DMS114 treated with DMSO at 0.1 percent for 48 hours (cell line): ENCODE measurements around the gene PSME3IP1.
A peak's percentile ranks its signal among the peaks of the same experiment; 100 is the strongest.

Source experiments
- DNase-seq: peaks from one replicate; lab custom pipeline; 2025; ENCODE audit not compliant: unreplicated experiment; lab: John Stamatoyannopoulos, UW

The PSME3IP1 gene

DNA sequence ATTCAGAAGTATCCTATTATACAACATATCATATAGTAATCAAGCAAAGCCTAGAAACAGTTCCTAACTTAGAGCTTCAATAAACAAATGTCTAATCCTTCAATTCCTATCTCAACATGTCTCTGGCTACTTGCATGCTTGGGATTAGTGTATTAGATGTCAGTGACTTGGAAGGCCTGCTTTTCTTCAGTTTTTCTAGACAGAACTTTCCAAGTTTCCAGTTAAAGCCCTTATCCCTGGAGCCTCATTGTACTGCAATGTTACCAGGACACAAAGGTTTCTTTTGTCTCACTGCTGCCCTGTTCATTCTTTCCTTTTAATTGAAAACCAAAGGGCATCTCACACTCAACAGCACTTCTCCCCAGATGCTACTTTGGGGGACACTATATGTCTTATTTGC is 16.5 kb downstream of the PSME3IP1 start:
- DNase-seq: no peak

DNA sequence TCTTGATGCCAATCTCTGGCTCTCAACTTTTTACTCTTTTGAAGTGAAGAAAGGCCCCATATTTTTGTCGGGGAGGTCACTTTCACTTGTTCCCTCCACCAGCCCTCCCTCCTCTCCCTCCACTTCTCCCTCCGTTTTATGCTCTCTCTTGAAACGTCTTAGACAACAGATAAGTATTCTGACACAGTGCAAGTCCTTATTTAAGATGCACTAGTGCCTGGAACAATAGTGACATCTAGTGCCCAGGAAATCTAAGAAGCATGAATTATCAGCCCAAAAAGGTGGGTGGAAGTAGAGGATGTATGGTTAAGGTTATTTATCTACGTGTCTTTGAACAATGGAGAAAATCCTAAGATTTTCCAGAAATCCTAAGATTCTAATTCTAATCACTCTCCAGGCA is 17.9 kb downstream of the PSME3IP1 start:
- peak; percentile 62 for DNase-seq

DNA sequence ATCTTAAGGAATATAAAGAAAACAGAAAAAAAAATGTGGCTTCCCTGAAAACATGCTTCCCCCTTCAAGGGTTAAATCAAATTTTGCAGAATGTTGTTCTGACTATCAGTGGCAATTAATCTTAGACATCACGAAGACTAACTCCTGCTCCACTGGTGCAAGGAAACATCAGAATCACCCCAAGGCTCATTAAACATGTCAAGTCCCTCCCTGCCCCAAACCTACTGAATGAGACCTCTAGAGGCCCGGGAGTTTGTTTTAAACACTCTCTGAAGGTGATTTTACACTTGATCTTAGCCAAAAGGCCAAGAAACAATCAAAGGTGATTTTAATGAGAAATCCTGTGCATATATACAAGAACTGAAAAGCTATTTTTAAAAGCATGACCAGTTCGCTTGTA is 18.3 kb downstream of the PSME3IP1 start:
- no peak for DNase-seq

DNA sequence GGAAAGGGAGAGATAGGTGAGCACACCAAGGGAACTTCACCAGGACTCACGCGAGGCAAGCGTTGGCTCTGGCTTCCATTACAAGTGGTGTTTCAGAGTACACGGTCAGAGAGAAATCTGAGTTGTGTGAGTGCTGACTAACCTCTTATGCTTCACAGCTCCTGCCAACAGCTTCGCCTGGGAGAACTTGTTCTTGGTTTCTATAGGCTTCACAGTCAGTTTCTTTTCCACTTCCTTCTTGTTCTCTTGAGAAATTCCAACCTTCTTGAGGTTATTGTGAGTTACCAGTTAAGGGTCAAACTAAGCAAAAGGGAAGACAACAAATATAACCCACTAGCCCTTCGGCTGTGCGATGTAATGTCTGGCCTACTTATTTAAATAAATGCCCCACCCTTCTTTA is 18.9 kb downstream of the PSME3IP1 start:
- DNase-seq: no peak

DNA sequence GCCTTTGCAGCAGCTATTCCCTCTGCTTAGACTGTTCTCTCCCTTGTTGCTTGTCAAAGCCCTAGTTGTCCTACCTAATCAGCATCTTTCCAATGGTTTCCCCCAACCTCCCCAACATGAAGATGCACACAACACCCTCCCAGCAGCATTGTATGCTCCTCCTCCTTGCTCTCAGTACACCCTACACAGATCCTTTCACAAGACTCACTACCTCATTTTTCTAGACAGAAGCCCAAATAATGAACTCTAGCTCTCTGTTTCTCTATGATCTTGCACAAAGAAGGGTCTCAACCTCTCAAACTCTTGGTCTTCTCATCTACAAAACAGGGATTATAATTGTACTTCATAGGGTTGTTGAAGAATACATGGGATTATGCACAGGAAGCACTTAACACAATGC is 19.4 kb downstream of the PSME3IP1 start:
- DNase-seq: no peak

DNA sequence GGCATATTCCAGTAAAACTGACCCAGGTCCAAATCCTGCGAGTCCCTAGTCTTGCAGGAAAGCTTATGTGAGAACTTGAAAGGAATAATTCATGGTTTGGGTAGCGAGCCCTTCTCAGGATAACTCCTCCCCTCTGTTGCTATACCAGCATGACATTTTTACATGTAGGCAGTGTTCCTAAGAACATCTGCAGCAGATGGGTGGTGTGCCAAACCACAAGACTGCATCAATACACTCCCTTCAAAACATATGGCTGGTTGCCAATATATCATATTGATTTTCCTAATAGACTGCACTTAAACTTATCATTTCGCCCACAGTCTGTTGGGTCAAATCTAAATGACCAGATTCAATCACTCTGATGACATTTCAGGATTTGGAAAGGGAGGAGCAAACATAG is 19.9 kb downstream of the PSME3IP1 start:
- DNase-seq: no peak

DNA sequence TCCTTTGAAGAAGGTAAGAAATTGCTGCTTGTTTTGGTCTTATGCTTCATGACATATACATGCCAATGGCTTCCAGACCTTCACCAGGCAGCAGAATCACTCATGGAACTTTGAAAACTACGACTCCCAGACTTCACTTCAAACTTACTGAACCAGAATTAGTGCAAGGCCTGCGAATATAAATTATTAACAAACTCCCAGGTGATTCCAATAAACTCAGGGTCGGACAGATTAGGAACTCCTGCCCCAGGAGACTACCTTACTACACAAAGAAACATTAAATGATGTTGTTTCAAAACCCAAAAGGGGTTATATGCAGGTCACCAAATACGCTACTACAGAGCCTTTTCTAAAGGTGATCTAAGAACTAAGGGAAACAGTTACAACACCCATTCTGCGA is 20.4 kb downstream of the PSME3IP1 start:
- DNase-seq: no peak

DNA sequence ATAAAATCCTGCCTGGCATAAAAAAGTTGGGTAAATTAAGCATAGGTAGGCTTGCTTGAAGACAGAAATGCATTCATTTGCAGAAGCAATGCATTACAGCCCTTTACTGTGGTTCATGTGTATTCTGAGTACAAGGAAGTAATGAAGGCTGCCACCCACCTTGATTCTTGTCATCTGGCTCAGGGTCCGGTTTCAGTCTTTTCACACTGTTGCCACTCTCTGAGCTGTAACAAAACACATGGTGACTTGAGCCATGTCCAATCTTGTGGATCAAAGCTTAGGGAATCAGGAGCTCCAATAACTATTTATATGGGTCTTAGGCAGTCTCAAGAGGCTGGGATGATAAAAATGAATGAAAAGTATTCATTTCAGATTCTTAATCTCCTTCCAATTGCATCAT is 22.0 kb downstream of the PSME3IP1 start:
- DNase-seq: no peak

DNA sequence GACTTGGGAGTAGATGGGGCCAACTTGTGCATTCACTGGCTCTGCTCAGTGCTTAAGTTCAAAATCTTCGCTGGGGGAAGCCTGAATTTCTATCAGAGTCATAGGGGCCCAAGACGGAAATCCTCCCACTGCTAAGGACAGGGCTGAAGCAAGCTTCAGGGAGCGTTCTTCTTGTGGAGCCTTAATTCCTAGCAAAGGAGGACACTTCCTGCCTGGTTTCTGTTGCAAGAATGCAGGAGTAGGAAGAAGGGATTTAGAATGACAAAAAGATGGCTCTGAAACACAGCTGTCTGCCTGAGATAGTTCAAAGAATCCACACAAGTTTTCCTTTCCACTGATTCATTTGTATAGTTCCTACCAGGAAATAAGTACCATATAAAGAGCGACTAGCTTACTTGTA is 26.4 kb downstream of the PSME3IP1 start:
- no peak for DNase-seq

DNA sequence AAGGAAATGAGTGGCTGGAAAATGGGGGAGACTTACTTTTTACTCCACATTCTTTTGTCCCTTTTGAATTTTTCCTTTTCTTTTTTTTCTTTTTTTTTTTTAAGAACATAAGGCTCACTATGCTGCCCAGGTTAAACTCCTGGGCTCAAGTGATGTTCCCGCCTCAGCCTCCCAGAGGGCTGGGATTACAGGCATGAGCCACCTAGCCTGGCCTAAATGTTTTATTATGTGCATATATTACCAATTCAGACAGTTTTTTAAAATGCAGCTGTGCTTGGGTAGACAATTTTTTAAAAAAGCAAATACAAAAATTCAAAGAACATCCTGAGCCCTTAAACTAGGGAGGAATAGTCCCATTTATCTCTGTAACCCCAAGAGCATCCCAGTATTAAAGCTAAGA is 28.3 kb downstream of the PSME3IP1 start:
- no peak for DNase-seq

DNA sequence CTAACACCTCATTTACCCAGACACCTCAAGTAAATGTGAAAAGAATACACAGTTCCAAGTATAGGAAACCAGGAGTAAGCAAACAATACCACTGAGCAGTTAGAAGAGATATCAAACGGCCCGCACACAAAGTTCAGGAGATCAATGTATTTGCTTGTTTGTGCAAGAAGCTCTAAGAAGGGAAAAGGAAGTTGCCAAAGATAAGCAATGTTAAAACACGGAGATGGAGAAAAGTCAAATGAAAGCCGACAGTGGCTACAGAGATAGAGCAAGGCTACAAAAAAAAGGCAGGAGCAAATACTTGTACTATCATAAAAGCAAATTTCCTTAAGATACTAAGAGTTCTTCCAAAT is 29.5 kb downstream of the PSME3IP1 start:
- no peak for DNase-seq

DNA sequence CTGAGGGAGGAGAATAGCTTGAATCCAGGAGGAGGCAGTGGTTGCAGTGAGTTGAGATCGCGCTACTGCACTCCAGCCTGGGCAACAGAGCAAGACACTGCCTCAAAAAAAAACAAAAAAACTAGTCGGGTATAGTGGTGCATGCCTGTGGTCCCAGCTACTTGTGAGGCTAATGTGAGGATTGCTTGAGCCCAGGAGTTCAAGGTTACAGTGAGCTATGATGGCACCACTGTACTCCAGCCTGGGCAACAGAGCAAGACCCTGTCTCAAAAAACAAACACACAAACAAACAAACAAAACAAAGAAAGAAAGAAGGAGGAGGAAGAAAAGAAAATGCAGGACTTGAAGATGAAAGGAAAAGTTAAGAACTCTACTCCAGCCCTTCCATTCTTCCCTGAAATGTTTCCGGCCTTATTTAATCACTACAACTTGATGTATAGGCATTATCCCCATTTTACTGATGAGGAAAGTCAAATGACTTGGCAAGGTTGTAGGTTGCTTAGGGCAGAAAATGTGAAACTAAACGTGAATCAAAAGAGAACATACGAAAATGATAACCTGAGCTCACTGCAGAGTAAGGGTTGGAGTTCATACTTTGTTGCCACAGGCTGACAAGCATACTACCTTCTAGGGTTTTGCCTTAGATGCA is 30.0 kb downstream of the PSME3IP1 start:
- no peak for DNase-seq

DNA sequence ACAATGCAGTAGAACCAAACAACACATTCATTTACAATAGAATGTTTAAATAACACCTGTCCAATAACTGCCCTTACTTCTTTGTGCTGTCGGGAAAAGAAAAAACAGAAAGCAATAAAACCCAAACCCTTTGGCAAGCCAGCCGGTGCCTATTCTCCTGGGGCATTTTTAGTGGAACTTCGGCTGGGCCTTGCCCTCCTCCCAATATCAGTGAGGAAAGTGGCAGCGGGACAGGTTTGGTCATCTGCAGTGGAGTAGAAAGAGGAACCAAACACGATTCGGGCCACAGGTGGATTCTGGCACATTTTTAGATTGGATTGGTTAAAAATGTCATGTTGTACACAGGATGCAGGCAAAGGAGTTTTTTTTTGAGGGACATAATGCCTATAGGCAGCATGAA is 32.0 kb downstream of the PSME3IP1 start:
- no peak for DNase-seq

DNA sequence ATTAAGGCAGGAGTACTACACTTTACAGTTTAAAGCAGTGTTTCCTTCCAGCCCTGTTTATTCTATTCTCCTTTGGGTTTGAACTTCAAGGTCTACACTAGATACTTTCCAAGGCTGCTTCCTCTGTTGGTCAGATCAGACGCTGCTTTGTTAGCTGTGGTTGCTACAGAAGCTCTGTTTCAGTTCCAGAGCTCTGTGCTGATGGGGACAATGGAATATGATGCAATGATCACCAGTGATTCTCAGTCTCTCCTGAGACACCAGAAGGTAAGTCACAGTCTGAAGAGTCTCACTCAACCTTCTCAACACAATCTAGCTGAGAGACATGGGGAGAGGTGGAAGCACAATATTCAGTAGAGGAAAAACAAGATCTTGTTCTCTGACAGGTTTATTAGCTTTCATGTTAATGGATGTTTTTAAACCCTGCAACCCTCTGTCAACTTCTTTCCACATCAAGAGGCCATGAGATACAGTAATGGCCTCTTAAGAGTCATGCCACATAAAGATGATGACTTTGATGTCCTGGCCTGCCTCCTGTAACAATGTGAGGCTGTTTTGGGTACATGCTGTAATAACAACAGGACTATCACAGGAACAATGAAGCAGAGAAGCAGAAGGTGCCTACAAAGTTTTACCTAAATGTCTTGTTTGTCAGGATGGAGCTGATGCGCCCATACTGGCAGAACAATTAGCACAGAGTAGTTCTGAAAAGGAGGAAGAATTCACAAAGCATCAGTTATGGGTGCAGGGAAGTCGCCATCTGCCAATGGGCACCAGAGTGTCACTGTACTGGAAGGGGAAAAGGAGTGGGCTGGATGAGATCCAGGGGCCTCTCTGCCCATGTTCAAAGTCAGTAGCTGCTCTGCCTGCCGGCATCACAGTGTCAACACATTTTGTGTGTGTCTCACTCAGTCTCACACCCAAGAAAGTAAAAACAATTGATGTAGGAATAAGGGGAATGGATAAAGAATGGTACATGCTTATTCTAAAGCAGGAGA is 33.4 kb downstream of the PSME3IP1 start:
- no peak for DNase-seq

DNA sequence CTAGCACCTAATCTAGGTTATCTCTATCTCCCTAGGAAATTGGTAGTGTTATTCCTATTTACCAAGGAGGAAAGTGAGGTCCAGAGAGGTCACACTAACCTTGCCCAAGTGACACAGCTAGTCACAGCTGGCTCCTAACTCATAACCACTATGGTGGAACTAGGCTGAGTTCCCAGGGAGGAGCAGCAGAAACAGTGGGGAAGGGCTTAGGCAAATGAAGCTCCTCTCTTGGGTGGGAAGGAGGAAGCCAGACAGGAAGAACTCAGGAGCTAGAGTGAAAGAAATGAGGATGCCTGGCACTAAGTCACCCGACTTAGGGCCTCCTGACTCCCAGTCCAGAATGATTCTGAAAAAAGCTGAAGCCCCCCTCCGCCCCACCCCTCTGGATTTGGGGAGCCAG is 34.5 kb downstream of the PSME3IP1 start:
- no peak for DNase-seq

DNA sequence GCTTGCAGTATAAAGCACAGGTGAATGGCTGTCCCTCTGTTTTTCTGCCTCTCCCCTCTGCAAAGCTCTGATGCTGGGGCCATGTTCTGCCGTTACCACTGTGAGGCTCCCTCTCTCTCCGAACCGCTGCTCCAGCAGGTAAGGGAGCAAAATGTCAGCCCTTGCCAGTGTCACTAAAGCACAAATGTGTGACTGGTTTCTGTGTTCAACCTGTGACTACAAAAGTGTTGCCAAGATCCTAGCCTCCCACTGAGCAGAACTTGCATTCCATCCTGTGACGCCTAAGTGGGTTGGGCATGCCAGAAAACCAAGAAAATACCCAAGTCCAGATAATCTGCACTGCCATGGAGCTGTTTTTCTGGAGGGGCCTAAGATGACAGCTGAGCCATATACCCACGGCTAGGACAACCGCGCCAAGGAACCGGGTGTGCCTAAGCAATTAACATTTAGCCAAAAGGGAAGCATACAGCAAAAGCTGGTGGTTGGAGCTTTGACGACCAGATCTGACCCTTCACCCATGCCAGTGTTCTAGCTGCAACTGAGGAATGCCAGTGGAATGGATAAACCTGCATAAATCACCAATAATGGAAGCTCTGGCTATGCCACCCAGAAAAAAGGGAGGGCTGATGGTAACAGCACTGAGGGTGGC is 35.0 kb downstream of the PSME3IP1 start:
- no peak for DNase-seq

DNA sequence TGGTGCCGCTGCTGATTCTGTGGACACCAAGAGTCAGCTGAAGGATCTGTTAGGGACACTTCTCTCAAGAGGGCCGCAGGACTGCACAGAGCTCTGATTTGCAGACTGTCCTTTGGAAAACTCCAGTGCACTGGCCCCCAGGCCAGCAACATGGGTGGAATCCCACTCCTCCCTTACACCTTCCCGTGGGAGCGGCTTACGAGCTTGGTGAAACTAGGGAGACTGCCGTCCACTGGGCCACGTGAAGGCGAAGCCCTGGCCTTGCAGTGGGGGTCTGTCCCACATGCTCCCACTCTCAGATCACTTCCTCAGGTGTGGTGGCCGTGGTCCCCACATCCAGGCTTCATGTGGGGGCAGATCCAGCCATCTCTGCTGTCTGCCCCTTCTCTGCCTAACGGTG is 36.4 kb downstream of the PSME3IP1 start:
- DNase-seq: no peak

DNA sequence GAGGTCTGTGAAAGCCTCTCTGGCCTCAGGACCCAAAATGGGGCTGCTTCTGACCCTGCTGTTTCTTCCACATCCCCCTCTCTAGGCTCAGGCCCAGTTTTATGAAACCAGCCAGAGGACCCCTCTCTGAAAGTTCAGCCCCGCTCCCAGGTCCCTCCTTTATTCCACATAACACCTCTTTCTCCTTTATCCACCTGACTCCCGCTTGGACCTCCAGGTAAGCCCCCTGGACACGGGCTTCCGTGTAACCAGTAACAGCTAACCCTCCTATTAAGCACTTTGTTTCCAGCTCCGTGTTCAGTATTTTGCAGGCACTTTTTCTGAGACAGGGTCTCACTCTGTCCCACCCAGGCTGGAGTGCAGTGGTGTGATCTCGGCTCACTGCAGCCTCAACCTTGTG is 37.4 kb downstream of the PSME3IP1 start:
- DNase-seq: no peak

DNA sequence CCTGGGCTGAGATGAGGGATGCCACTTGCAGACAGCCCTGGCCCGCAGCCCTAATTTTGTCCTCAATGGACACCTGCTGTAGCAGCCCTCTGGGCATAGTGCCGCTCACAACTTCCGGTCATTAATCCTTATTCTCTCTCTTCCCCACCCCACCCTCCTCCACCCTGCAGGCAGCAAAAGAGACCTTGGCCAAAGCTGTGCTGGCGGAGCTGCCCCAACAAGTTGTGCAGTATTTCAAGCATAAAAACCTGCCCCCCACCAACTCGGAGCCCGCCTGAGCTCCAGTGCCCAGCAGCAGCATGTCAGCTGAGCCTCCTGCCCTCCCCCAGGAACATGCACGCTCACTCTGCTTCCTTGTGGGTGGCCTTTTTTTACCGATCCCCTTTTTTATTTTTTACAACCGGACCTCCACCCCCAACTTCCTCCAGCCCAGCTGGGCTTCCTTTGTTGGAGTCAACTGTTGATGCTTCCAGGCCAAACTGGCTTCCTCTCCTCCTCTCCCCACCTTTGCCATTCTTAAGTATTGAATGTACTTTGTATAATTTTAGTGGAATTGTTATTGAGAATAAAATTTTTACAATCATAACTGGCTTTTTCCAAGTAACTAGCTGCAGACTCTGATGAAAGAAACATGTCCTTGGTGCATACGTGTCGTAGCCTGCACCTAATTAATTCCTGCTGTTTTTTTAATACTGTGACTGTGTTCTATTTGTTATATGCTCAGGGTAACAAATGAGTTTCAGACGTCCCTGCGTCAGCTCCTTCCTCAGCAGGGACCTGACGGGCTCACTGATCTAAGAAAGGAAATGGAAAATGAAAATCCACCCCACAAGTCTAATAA is 38.2 kb downstream of the PSME3IP1 start:
- no peak for DNase-seq

DNA sequence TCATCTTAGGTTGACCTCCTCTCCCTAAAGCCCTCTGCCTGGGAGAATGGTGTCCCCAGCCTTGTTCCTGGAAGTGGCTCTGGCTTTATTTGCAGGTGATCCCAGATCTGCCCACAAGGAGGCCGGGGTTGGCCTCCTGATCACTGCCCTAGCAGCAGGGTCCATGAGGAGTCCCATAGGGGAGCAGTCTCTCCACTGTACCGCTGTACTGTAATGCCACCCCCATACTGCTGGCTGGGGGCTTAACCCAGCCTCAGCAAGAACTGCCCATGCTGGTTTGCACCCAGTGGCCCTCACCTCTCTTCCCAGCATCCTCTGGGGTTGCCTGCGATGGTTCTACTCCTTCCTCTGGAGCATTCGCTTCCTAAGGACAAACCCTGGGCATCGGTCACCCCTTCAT is 39.1 kb downstream of the PSME3IP1 start:
- no peak for DNase-seq

DNA sequence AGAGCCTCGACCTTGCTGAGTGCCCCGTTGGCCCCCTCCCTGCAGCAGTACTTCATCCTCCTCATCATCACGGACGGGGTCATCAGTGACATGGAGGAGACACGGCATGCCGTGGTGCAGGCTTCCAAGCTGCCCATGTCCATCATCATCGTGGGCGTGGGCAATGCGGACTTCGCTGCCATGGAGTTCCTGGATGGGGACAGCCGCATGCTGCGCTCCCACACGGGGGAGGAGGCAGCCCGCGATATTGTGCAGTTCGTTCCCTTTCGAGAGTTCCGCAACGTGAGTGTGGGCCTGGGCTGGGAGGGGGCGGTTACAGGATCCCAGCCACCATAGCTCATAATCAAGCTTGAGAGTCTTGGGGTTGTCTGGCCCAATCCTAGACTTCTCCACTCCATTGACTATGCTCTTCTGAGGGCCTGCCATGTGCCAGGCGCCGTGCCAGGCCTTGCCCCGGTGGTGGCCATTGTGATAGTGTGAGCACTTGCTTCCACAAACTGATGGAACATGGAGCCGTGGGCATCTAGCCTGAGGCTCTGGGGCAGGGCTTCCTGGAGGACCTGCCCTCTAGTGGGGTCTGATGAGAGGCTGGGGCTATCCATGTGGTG is 39.7 kb downstream of the PSME3IP1 start:
- no peak for DNase-seq
